Cerebellar cortex (tissue), 1 donor: Measurements from ENCODE around the gene RBMS1.

ENCODE experiments used
- DNase-seq: peaks from one replicate; pipeline ENCODE4 v3.0.0-alpha.2; 2015; ENCODE audit warnings: low spot score

RBMS1 gene

GRCh38 chr2:160408173-160408958, 85.2 kb downstream of the RBMS1 start:
- DNase-seq = no peak

- DNase-seq = no peak
These were observed 86.0 kb downstream of the RBMS1 start for GRCh38 chr2:160407393-160408172.

- DNase-seq = peak; percentile 37
These were observed 86.8 kb downstream of the RBMS1 start for GRCh38 chr2:160406591-160407392.

- no peak for DNase-seq
These were observed 88.3 kb downstream of the RBMS1 start for GRCh38 chr2:160405077-160405867.

- DNase-seq = no peak
These were observed 90.3 kb downstream of the RBMS1 start for GRCh38 chr2:160402997-160403979.

GRCh38 chr2:160402501-160402900, 91.1 kb downstream of the RBMS1 start:
- DNase-seq = no peak

GRCh38 chr2:160401895-160402294, 91.7 kb downstream of the RBMS1 start:
- no peak for DNase-seq

GRCh38 chr2:160399880-160400279, 93.7 kb downstream of the RBMS1 start:
- no peak for DNase-seq

GRCh38 chr2:160397530-160397865, 96.1 kb downstream of the RBMS1 start:
- DNase-seq = no peak

- DNase-seq = no peak
These were observed 99.5 kb downstream of the RBMS1 start for GRCh38 chr2:160394153-160394552.

GRCh38 chr2:160392201-160392600, 101.4 kb downstream of the RBMS1 start:
- no peak for DNase-seq

GRCh38 chr2:160390544-160391455, 102.8 kb downstream of the RBMS1 start:
- DNase-seq = no peak

- no peak for DNase-seq
These were observed 103.7 kb downstream of the RBMS1 start for GRCh38 chr2:160389875-160390274.

GRCh38 chr2:160388464-160389263, 104.9 kb downstream of the RBMS1 start:
- no peak for DNase-seq

GRCh38 chr2:160387558-160388262, 105.9 kb downstream of the RBMS1 start:
- DNase-seq = no peak

- no peak for DNase-seq
These were observed 108.8 kb downstream of the RBMS1 start for GRCh38 chr2:160384791-160385190.

GRCh38 chr2:160381425-160381951, 112.1 kb downstream of the RBMS1 start:
- DNase-seq = no peak

- DNase-seq = no peak
These were observed 113.0 kb downstream of the RBMS1 start for GRCh38 chr2:160380611-160381010.
